T-helper 2 cell (primary cell): ENCODE measurements around the gene ADCY2.
A peak's percentile ranks its signal among the peaks of the same experiment; 100 is the strongest.

Source experiments
- DNase-seq, 5 experiments: peaks; one replicate each; pipeline versions ENCODE4 v3.0.0 to v3.0.0-alpha.2; 2012 to 2022

The ADCY2 gene

GRCh38 chr5:7753181-7753580 lies 357.2 kb downstream of the ADCY2 start:
- no peak for DNase-seq

- no peak for DNase-seq
These were observed 357.7 kb downstream of the ADCY2 start for GRCh38 chr5:7753596-7753995.

DNA sequence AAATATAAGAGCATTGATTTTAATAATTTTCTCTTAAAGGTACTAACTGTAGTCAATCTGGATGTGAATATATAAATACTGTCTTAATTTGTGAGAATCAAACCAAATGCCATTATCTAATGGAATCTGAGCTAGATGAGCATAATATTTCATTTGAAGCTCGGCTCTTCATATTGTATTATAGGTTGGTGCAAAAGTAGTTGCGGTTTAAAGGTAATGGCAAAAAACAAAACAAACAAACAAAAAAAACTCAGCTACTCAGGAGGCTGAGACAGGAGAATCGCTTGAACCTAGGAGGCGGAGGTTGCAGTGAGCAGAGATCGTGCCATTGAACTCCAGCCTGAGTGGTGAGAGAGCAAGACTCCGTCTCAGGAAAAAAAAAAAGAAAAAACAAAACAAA lies 358.6 kb downstream of the ADCY2 start:
- no peak for DNase-seq

GRCh38 chr5:7754997-7755596 lies 359.2 kb downstream of the ADCY2 start:
- DNase-seq: peak in 1 of 5 experiments; percentile 60

- no peak for DNase-seq
These were observed 360.0 kb downstream of the ADCY2 start for GRCh38 chr5:7755958-7756357.

DNA sequence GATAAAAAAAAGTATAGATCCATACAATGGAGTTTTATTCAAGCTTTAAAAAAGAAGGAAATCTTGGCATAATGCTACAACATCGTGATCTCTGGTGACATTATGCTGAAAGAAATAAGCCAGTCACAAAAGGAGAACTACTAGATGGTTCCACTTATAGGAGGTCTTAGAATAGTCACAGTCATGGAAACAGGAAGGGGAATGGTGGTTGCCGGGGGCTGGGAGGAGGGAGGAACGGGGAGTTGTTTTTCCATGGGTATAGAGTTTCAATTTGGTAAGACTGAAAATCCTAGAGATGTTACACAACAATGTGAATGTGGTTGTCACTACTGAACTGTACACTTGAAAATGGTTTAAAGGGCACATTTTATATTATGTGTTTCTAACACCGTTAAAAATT lies 360.5 kb downstream of the ADCY2 start:
- no peak for DNase-seq

DNA sequence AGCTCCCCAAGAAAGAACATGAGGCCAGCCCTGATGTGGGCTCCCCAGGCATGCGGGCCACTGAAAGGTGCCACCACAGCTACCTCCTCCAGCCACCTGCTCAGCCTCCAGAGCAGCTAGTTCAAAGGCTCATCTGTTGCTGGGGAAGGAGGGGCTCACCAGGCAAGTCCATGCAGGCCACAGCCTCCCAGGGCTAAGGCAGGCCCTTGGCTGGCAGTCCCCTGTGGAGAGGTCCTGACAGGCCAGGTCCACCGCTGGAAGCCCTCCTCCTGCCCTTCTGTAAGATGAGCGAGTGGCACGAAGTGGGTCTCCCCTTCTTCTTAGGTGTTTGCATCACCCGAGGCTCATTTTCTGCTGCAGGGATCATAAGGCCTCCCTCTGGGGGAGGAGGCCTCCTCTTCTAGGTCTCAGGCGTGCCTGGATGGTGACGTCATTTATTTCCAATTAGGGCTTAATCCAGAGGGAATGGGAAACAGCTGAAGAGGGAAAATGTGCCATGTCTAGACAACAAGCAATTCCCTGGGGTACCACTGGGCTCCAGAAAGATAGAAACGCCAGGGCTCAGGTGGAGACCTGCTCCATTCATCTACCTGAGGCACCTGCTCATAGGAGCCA lies 363.4 kb downstream of the ADCY2 start:
- DNase-seq: no peak

DNA sequence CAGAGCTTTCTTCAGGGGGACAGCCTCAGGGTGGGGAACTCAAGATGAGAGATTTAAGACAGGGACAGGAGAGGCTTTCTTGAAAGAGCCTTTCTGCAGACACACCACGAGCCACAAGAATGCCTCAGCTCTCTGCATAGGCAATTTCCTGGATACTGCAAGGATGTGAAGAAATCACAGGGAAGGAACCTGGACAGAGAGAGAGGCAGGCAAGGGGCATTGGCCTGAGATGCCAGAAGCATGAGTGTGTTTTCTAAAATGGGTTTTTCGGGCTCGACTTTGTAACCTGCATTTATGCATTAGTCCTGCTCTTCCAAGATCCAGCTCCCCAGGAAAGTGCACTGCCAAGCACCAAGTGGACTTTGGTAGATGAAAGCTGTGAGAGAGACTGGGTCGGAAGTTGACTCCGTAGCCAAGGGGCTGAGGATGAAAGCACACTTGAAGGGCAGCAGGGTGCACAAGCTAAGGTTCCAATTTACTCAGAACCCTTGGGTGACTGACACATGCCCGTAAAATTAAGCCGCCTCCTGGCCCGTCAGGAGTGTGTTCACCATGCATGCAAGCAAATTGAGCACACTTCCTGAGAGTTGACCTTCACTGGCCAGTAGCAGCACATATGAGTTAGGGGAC lies 364.1 kb downstream of the ADCY2 start:
- no peak for DNase-seq

- no peak for DNase-seq
These were observed 366.3 kb downstream of the ADCY2 start for GRCh38 chr5:7762267-7762666.

DNA sequence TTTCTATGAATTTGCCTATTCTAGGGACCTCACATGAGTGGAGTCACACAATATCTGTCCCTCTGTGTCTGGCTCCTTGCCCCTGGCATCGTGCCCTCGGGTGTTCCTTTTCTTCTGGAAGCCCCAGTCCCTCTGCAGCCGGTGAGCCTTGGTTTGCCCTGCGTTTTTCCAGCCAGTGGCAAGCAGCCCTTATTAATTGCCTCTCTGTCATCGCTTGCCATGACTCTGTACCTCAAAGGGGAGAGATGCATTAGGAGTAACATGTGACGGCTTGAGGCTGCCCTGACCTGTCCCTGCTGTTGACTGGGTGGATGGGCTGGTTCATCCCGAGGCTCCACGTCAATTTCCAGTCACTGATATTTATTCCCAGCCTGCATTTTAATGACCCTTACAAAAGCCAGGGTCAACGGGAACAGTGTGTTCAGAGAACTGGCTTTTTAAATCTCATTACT lies 367.7 kb downstream of the ADCY2 start:
- no peak for DNase-seq

DNA sequence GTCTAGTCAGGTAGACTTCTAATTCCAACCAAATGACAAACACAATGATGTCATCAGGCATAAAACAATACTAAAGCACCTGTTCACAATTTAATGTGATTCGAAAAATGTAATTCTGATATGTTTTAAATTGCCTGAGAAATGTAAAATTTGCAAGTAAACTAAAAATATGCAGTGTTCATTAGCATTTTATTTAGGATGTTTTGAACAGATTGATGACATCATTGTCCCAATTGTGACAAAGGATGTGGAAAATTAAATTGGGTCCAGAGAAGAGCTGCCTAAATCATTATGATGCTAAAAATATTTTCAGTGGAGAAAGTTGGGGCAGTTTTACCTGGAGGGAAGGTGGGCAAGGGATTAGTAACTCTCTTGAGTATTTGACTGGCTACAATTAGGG lies 368.5 kb downstream of the ADCY2 start:
- no peak for DNase-seq

- DNase-seq: no peak
These were observed 374.5 kb downstream of the ADCY2 start for GRCh38 chr5:7770436-7770835.

DNA sequence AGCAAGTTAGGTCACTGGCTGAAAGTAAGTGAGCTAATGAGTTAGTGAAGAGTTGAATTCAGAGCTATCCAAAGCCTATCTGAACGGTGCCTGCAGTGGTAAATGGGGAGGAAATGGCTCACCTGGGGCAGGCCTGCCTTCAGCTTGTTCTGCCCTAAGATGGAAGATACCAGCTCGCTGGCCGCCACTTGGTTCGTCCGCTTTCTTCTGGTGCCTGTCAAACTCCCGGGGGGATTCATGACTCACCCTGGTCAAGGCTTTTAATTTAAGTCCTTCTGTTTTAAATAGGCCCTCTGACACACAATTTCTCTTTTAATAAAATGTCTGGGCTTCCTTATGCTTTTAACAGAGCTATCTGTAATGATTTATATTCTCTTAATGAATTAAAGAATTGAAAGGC lies 376.2 kb downstream of the ADCY2 start:
- DNase-seq: no peak

DNA sequence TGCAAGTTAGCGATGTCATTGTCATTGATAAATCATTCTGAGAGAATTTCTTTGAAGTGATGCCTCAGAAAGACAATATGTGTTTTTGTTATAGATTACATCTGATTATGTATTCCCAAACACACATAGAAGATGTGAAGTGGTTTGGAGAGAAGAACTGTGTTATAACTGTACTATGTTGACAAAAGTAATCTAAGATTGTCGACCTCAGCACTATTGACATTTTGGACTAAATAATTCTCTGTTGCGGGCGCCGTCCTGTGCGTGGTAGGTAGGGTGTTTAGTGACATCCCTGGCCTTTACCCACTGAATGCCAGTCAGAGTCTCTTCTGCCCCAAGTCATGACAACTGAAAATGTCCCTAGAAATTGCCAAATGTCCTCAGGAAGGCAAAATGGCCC lies 377.2 kb downstream of the ADCY2 start:
- no peak for DNase-seq

- no peak for DNase-seq
These were observed 380.5 kb downstream of the ADCY2 start for GRCh38 chr5:7776442-7776841.

- peak in 2 of 5 experiments; percentile 14 to 86 for DNase-seq
These were observed 383.4 kb downstream of the ADCY2 start for GRCh38 chr5:7779019-7780005.

DNA sequence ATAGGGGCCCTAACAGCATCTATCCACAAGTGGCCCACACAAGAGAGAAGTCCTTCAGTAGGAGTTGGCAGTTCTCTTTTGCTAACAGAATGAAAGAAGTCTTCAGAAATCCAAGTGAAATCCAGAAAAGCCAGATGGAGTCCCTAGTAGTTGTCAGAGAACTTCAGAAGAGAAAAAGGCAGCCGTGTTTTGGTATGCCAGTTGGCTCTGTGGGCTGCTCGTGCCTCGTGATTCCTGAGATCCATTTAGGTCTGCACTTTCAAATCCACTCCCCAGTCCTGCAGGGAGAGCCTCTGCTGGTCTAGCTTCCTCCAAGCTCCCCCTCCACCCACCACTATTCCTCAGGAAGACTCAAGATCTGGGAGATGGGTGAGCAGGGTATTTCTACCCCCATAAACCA lies 386.0 kb downstream of the ADCY2 start:
- no peak for DNase-seq

- no peak for DNase-seq
These were observed 388.9 kb downstream of the ADCY2 start for GRCh38 chr5:7784683-7785380.

- DNase-seq: no peak
These were observed 391.8 kb downstream of the ADCY2 start for GRCh38 chr5:7787770-7788169.

DNA sequence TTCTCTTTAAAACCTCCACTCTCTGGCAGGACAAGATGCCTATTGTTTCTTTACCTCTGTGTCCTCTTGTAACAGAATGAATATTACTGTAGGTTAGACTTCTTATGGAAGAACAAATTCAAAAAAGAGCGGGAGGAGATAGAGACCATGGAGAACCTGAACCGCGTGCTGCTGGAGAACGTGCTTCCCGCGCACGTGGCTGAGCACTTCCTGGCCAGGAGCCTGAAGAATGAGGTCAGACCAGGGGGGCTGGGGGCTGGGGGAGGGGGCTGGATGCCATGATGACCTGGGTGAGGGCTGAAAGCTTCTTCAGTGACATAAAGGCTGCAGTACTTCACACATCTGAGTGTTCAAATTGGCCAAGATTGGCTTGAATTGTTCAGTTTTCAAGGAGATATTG lies 393.6 kb downstream of the ADCY2 start:
- DNase-seq: no peak

- no peak for DNase-seq
These were observed 398.0 kb downstream of the ADCY2 start for GRCh38 chr5:7793895-7794294.

GRCh38 chr5:7794311-7794710 lies 398.4 kb downstream of the ADCY2 start:
- no peak for DNase-seq

- DNase-seq: no peak
These were observed 398.9 kb downstream of the ADCY2 start for GRCh38 chr5:7794823-7795222.
